ENCODE measurements around the gene WWTR1. TPM values are rescaled to one million over a fixed set of nuclear protein-coding genes. Genes with fewer than 3 reads are reported as not detected.

The WWTR1 gene
- total RNA-seq: 10 to 100 TPM; 46.5 to 47.0 TPM
- 19.4 TPM for polyA plus RNA-seq (ENCODE audit: insufficient read depth, low read depth, low replicate concordance)
- long read RNA-seq, donor 1, transcript WWTR1-201 (7 exons, 2,103 nt): major isoform, 15 of 30 reads
- long read RNA-seq, donor 1, partial matches to known transcripts: 15 of 30 reads
- long read RNA-seq, donor 1, other reads (novel, unspliced or antisense): 0 of 30 reads
- long read RNA-seq, donor 2, partial matches to known transcripts: 5 of 8 reads
- long read RNA-seq, donor 2, other reads (novel, unspliced or antisense): 0 of 8 reads

- Histone ChIP-seq H3K27ac (peak within 1 kb of the TSS; percentile 95 to 99), H3K27me3 (no peaks in the 10 kb centered on the region), H3K4me3 (peak within 1 kb of the TSS; percentile 72 to 83), H3K4me1 (peaks cover 14% of the 10 kb centered on the region), H3K9me3 (no peaks in the 10 kb centered on the region), H3K36me3 (ENCODE audit: low read depth, missing control alignments) (no peaks in the 10 kb centered on the region)
- WGBS, 2 donors: 0% methylated on average over 8 to 43 of the region's 52 CpGs
- peak; percentile 96 for DNase-seq
- intact Hi-C loops (cut with DNase I; ENCODE audit: low total_unique reads): loop anchor here (5.0 kb wide), 1 partner anchor 126 kb away; no protein-coding TSS in a partner anchor
- TF ChIP-seq POLR2A (IDR thresholded peaks at IDR 0.05): peak; percentile 89
- TF ChIP-seq CTCF (IDR thresholded peaks at IDR 0.05): no peak
Observed at GRCh38 chr3:149657926-149658743, at the start of gene WWTR1. Gene WWTR1, minus strand, starts transcription at chr3:149658025. Its CDS starts 719 bp downstream, at chr3:149657306.

GRCh38 chr3:149706905-149707304, 49.1 kb upstream of the WWTR1 start:
- no peak overlapping the region for H3K4me3 ChIP-seq
- TF ChIP-seq POLR2A (IDR thresholded peaks at IDR 0.05) (no peak), CTCF (IDR thresholded peaks at IDR 0.05) (no peak)

GRCh38 chr3:149705416-149705815, 47.6 kb upstream of the WWTR1 start:
- H3K4me3 ChIP-seq: no peak overlapping the region
- no peak for DNase-seq
- H3K9me3 ChIP-seq: no peaks in the 10 kb centered on the region
- TF ChIP-seq CTCF (IDR thresholded peaks at IDR 0.05) (no peak), POLR2A (IDR thresholded peaks at IDR 0.05) (no peak)
- no peaks in the 10 kb centered on the region for H3K27me3 ChIP-seq
- H3K36me3 ChIP-seq (ENCODE audit: low read depth, missing control alignments): no peaks in the 10 kb centered on the region
- H3K4me1 ChIP-seq: peaks cover 3% of the 10 kb centered on the region
- no peak overlapping the region for H3K27ac ChIP-seq
- intact Hi-C loops (cut with DNase I; ENCODE audit: low total_unique reads): no loop called here

More at GRCh38 chr3:149706905-149707304, 49.1 kb upstream of the WWTR1 start:
- no peaks in the 10 kb centered on the region for H3K36me3 ChIP-seq (ENCODE audit: low read depth, missing control alignments)
- H3K9me3 ChIP-seq: no peaks in the 10 kb centered on the region
- 68 to 71% methylated on average over 3 of the region's 3 CpGs for WGBS, 2 donors
- H3K27ac ChIP-seq: no peak overlapping the region
- H3K27me3 ChIP-seq: no peaks in the 10 kb centered on the region
- peaks cover 3% of the 10 kb centered on the region for H3K4me1 ChIP-seq
- no peak for DNase-seq
- intact Hi-C loops (cut with DNase I; ENCODE audit: low total_unique reads): no loop called here

- no peaks in the 10 kb centered on the region for H3K27me3 ChIP-seq
- no peak for DNase-seq
- no peak overlapping the region for H3K4me3 ChIP-seq
- H3K27ac ChIP-seq: no peak overlapping the region
- peaks cover 3% of the 10 kb centered on the region for H3K4me1 ChIP-seq
- TF ChIP-seq POLR2A (IDR thresholded peaks at IDR 0.05) (no peak), CTCF (IDR thresholded peaks at IDR 0.05) (no peak)
- H3K9me3 ChIP-seq: no peaks in the 10 kb centered on the region
- H3K36me3 ChIP-seq (ENCODE audit: low read depth, missing control alignments): no peaks in the 10 kb centered on the region
- WGBS, 2 donors: 58 to 71% methylated on average over 2 of the region's 2 CpGs
- intact Hi-C loops (cut with DNase I; ENCODE audit: low total_unique reads): no loop called here
Observed at GRCh38 chr3:149703466-149703865, 45.6 kb upstream of the WWTR1 start.

Measured in testis (tissue), 5 donors.